Tibial nerve (tissue), 3 donors: ENCODE data around the gene GPR4.

ENCODE experiments used
- CTCF ChIP-seq, 5 experiments: fragments of 200-600 bp in 3 of 5; fragments of 450-650 bp in 2 of 5; sonication (generic) in 3 of 5; IDR thresholded peaks; one replicate each; pipeline ENCODE4 v1.5.1; 2016 to 2019; ENCODE audit warnings: antibody characterized with exemption in 5 of 5, mild to moderate bottlenecking in 3 of 5, moderate library complexity in 2 of 5
- POLR2A ChIP-seq, 2 donors: fragments of 450-650 bp; IDR thresholded peaks; one replicate each; pipeline ENCODE4 v1.6.1; 2017; ENCODE audit warnings: antibody characterized with exemption in 2 of 2, mild to moderate bottlenecking in 2 of 2, moderate library complexity in 2 of 2

- TF ChIP-seq CTCF (IDR thresholded peaks at IDR 0.05) (no peak), POLR2A (IDR thresholded peaks at IDR 0.05) (no peak)
Observed at GRCh38 chr19:45556835-45557234, 45.2 kb downstream of the GPR4 start.
